Measurements from ENCODE around the gene CAMK4. TPM values are rescaled to one million over a fixed set of nuclear protein-coding genes. Genes with fewer than 3 reads are reported as not detected.

CAMK4 gene
- total RNA-seq, 2 experiments from 2014 or later: 66.6 to 68.0 TPM

DNA sequence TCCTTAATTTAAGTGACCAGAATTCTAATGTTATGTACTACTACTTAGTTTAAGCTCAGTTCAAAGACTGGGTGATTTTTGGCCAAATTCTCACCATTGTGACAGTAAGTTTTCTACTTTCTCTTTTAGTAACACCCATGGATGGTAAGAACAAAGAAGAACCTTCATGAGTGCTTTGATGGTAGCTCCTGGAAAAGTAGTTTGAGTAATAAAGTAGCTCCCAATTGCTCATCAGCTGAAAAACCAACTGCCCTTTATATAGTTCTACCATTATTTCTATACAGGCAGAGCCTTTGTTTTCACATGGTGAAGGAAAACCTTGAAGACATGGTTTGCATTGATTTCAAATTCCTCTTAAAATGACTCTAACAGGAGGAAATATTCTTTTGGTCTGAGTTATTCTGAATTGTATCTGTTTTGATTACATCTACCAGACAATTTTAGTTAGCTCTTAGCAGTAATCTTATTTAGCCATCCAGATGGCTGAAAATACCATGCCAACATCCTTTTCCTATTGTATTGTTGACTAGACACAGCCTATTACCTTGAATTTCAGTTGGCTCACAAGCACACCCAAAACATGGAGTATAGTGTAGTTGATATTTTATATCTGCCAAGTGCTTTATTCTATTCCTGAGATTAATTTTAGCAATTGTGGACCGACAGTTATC is 311.8 kb downstream of the CAMK4 start:
- no peak overlapping the region for H3K27ac Mint-ChIP-seq
- no peak for DNase-seq
- peaks cover 17% of the 10 kb centered on the region for H3K27me3 Mint-ChIP-seq
- no peaks in the 10 kb centered on the region for H3K36me3 Mint-ChIP-seq
- peaks cover 4% of the 10 kb centered on the region for H3K4me1 Mint-ChIP-seq
- no peak overlapping the region for H3K4me3 Mint-ChIP-seq
- peaks cover 3% of the 10 kb centered on the region for H3K9me3 Mint-ChIP-seq

DNA sequence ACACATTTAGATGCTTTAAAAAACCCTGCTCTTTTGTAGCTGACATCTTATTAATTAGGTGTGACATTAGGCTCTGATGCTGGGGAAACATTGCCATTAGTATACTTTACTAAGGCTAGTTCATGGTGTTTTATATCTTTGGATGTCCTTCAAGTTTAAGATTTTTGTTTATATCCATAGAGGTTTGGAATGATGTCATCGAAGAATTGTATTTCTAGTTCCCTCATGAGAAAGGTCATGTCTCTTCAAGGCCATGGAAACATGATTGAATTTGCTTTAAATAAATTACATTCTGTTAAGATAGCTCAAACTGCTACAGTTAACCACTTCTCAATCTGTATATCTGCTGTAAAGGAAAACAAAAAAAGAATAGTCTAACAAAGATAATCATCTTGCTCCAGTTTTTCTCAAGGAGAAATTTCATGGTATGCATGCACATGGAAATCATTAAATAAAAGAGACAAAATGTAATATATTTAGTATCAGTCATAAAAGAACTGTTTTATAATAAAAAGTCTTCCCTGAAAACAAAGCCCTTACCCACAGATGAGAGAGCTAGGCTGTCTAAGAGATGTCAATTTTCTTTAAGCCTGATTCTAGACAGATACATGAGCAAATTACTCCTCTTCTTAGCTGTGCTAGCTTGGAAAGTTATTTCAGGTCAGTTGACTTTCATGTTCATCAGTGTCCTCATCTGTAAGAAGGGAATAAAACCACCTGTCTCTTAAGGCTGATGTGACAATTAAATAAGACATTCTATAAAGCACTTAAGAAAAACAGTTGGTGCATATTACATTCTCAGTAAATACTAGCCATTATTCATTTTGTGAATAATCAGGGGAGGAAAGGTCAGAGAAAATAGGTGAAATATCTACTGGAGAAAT is 313.2 kb downstream of the CAMK4 start:
- peaks cover 21% of the 10 kb centered on the region for H3K27me3 Mint-ChIP-seq
- no peaks in the 10 kb centered on the region for H3K4me1 Mint-ChIP-seq
- DNase-seq: no peak
- H3K9me3 Mint-ChIP-seq: peaks cover 3% of the 10 kb centered on the region
- H3K27ac Mint-ChIP-seq: no peak overlapping the region
- H3K36me3 Mint-ChIP-seq: no peaks in the 10 kb centered on the region
- H3K4me3 Mint-ChIP-seq: no peak overlapping the region

Other genes with a start within 250 kb of the CAMK4 start
- gene TSLP, start 152.7 kb upstream of the CAMK4 start, total RNA-seq: 1 to 10 TPM in 1 of 2 experiments, under 1 TPM in 1; 0.99 to 1.1 TPM
- 10 to 100 TPM; 79.7 to 80.7 TPM for gene WDR36, start 132.0 kb upstream of the CAMK4 start, total RNA-seq